NCI-H526 treated with DMSO at 0.1 percent for 48 hours (cell line): ENCODE data around the gene SGSM2.
A peak's percentile ranks its signal among the peaks of the same experiment; 100 is the strongest.

Source experiments
- DNase-seq: peaks from one replicate; lab custom pipeline; 2025; lab: John Stamatoyannopoulos, UW

The SGSM2 gene

GRCh38 chr17:2337544-2338314 lies 428 bp downstream of the SGSM2 start:
- DNase-seq, result peak; percentile 25

GRCh38 chr17:2338315-2338657 lies 985 bp downstream of the SGSM2 start:
- DNase-seq, result no peak

GRCh38 chr17:2343421-2343820 lies 6.1 kb downstream of the SGSM2 start:
- DNase-seq, result no peak

GRCh38 chr17:2344528-2344927 lies 7.2 kb downstream of the SGSM2 start:
- no peak for DNase-seq

GRCh38 chr17:2346475-2346874 lies 9.2 kb downstream of the SGSM2 start:
- no peak for DNase-seq

- peak; percentile 74 for DNase-seq
Observed at GRCh38 chr17:2347805-2348685, 10.7 kb downstream of the SGSM2 start.

GRCh38 chr17:2351269-2351668 lies 14.0 kb downstream of the SGSM2 start:
- DNase-seq, result no peak

- no peak for DNase-seq
Observed at GRCh38 chr17:2354311-2354710, 17.0 kb downstream of the SGSM2 start.

- DNase-seq, result no peak
Observed at GRCh38 chr17:2357237-2357636, 19.9 kb downstream of the SGSM2 start.

GRCh38 chr17:2357931-2358434 lies 20.7 kb downstream of the SGSM2 start:
- DNase-seq, result no peak

GRCh38 chr17:2361010-2361760 lies 23.9 kb downstream of the SGSM2 start:
- DNase-seq, result no peak

- DNase-seq, result no peak
Observed at GRCh38 chr17:2362016-2362415, 24.7 kb downstream of the SGSM2 start.

GRCh38 chr17:2362416-2362815 lies 25.1 kb downstream of the SGSM2 start:
- DNase-seq, result no peak

GRCh38 chr17:2362881-2363280 lies 25.6 kb downstream of the SGSM2 start:
- no peak for DNase-seq

- no peak for DNase-seq
Observed at GRCh38 chr17:2363318-2363717, 26.0 kb downstream of the SGSM2 start.

- DNase-seq, result no peak
Observed at GRCh38 chr17:2363851-2364762, 26.8 kb downstream of the SGSM2 start.

GRCh38 chr17:2364763-2365116 lies 27.4 kb downstream of the SGSM2 start:
- DNase-seq, result no peak

GRCh38 chr17:2365132-2365531 lies 27.8 kb downstream of the SGSM2 start:
- DNase-seq, result no peak

GRCh38 chr17:2366747-2367494 lies 29.6 kb downstream of the SGSM2 start:
- DNase-seq, result no peak

- DNase-seq, result no peak
Observed at GRCh38 chr17:2368359-2368758, 31.1 kb downstream of the SGSM2 start.

GRCh38 chr17:2369039-2369438 lies 31.7 kb downstream of the SGSM2 start:
- no peak for DNase-seq
